Endometrium (tissue), 2 donors: ENCODE measurements around the gene MYH10.
"Not testable (repeated sequence)": the region's sequence is repeated elsewhere in the genome, so short reads cannot be mapped to it uniquely, and the experiment has no call there.

Source experiments
- FAIRE-seq: peaks from 2 replicates; lab custom pipeline; 2012; peaks lifted over from hg19 to GRCh38; lab: Jason Lieb, UNC
- donor health status: control.
- donor health status: control.

The MYH10 gene

DNA sequence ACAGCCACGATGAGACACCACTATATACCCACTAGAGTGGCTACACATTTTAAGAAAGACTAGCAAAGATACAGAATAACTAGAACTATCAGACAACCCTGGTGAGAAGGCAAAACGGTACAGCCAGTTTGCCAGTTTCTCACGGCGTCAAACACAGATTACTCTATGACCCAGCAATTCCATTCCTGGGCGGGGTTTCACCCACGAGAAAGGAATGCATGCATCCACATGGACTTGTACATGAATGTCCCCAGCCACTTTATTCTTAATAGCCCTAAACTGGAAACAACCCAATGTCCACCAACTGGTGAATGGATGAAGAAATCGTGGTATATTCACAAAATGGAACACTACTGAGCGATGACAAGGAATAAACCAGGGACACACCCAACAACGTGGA lies 74.5 kb downstream of the MYH10 start:
- no peak for FAIRE-seq

DNA sequence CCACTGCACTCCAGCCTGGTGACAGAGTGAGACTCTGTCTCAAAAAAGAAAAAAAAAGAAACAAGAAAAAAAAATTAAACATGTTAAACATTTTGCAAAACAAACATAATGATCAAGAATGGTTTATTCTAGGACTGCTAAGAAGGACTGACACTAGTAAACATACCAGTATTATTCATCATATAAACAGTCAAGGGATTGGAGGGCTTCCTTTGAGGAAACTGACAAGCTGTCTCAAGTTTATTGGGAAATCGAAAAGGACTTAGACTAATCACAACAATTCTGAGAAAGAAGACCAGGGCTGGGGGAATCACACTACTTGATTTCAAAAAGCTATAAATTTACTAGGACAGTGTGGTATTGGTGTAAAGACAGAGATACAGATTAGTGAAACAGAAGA lies 75.5 kb downstream of the MYH10 start:
- FAIRE-seq: no peak

DNA sequence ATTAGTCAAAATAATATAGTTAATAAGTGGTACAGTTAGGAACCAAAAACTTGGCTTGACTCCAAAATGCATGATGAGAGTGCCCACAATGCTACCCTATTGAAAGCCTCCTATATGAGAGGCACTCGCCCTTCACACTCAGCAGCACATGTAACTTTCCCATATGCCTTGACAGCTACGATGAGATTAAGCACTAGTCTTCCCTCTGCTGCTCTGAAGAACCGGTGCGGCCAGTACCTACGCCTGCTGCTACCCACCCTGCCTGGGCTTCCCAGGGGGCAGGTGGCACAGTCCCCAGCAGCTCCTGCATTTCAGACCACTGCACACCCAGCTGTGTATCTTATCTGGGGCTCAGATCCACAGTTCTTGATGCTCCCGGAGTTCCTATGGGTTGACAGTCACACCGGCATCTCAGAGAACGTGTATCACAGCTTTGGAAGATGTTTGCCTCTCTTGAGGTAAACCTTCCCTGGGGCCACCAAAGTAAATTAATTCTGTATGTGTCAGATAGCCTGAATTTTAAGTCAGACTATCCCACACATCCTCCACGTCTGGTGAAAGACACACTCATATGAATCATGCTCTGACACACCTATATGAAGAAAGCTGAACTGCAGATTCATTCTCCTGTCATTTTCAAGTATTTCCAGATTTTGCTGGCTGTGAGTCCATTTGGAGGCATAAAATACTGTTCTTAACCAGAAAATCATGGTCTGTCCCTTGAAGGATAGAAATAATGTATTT lies 77.8 kb downstream of the MYH10 start:
- FAIRE-seq: no peak

DNA sequence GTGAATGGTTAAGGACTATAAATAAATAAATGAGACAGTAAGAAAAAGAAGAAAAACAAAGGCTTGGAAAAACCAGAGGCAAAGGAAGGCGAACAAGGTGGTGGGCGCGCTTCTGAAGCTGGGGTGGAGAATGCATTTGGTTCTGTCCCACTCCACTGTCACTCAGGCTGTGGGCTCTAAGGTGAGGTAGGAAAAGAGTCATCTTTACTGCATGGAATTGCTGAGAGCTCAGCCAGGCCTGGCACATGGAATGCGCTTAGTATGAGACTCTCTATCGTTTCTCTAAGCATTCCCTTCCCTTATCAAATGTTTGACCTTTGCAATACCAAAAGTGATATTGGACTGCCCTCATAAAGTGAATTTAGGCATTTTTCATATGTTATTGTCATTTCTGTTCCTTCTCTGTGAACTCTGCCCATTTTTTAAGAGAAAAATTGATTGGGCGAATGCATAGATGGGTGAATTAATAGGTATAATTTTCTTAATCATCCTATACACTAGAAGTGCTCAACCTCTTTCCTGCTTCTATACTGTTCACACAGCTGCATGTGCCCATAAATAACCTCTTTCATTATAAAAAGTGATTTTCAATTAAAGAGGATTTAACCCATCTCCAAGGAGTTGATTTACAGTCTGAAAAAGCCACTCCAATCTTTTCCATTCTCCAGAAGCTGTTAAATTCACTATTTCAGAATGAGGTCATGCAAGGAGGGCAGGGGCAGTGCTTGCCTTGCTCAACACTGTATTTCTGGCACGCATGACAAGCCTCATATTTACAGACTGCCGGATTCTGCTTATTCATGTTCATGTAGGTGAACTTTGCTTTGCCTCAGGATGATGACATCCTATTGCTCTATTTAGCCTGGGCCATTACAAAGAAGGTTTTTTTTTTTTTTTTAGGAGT lies 87.7 kb downstream of the MYH10 start:
- FAIRE-seq: no peak

DNA sequence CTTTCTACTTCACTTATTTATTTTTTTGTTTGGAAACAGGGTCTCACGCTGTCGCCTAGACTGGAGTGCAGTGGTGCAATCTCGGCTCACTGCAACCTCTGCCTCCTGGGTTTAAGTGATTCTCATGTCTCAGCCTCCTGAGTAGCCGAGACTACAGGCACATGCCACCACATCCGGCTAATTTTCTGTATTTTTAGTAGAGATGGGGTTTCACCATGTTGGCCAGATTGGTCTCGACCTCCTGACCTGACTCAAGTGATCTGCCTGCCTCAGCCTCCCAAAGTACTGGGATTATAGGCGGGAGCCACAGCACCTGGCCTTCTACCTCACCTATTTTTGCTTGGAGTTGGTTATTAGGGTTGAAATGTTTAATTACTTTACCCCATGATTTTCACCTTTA lies 90.5 kb downstream of the MYH10 start:
- not testable (repeated sequence) for FAIRE-seq

DNA sequence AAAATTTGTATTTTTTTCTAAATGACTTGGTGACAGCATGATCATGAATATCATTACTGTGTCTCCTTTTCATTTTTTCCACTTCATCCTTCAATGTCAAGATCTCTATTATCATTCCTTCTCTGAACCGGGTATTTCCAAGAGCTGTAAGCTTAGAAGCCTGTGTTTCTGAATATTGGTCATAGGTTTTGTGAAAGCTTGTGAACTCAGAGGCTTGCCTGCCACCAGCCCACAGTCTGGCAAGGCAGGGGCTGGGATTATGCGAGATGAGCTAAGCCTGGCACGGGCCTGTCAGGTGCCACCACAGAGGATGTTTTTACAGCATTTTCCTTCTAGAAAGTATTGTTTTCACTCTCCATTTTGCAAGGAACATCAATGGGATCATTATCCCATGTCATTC lies 92.8 kb downstream of the MYH10 start:
- no peak for FAIRE-seq

DNA sequence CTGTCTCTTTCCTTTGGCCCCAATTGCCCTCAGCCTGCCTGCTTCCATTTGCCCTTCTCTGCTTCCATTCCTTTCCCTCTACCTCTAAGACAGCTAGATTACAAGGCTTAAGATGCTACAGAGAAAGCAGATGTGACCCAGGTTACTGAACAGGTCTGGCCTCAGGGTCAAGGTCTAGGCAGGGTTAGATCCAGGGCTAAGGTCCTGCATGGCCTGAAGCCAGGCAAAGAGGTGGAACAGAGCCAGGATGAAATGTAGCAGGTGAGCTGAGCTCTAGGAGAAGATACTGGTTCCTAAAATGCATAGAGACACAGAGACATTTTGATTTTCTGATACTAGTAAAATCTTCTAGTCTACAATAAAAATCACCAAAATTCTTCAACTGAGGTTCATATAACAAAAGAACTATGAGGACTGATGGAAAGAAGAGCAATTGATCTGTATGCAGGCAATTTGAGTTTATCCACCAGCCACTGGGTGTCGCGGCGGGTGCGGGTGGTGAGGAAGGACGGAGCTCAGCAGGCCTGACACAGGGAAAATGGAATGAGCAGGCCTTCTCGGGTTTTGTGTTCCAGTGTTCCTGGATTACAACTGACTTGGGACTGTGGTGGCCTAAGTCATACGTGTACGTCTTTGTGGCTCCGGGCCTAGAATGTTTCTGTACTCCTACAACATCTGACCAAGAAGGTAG lies 95.9 kb downstream of the MYH10 start:
- no peak for FAIRE-seq

DNA sequence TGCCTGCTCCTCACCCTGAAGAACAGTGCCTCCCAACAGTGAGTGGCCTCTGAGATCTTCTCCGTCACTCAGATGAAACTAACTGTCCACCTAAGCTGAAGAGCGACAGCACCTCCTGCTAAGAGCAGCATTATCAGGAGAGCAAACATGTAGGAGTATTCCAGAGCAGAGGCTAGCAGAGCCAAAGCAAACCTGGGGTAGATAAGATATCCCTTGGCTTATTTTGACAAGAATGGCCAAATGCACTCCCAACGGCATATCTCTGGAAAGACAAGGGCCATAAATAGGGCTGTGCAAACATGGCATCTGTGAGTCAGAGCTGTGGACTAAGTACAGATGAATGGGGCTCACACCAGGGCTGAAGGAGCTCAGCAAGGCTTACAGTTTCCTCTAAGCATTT lies 98.5 kb downstream of the MYH10 start:
- no peak for FAIRE-seq

DNA sequence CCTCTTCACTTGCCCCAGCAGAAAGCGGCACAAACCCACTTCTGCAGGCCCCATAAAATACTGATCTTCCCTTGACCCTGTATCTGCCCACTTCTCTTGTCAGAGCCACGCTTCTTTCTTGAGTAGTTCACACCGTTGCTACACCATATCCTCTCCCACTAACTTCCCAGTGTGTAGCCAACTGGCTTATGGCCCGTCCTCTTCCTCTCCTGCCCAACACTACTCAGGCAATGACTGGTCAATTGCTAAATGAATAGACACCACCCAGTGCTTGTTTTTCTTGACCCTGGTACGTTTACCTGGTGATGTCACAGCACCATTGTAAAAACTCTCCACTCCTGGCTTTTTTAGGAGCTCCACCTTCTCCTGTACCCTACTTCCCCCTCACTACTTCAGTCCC lies 107.9 kb downstream of the MYH10 start:
- no peak for FAIRE-seq

DNA sequence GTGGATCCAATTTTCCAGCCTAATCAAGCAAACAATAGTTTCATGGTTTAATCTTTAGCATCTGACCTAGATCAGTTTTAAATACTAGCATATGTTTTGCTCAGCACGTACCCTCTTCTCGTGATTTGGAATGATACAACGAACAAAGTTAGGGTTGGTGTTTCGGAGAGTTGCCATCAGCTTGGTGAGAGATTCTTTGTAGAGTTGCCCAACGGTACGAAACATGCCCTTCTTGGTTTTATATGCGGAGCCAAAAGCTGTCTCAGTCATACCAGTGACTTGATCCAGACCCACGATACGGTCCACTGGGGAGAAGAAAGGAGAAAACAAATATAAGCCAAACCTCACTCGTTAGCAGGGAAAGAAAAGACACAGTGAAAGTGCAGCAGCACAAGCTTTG lies 109.5 kb downstream of the MYH10 start:
- no peak for FAIRE-seq

DNA sequence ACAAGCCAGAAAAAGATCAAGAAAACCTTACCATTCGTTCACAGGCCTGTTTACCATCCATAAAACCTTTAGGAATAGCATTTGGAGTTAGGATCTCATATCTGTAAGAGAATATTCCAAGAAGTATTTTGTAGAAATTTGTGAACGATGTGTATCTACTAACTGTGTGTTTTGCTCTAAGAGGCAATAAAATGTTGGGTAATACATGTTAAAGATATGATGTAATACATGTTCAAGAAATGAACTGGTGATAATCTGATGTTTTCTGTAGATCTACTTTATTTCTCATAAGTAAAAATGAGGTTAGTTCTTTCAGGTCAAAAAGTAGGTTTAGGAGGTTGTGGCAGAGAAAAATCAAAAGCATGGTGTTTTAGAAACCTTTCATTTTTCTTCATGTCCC lies 111.7 kb downstream of the MYH10 start:
- FAIRE-seq: no peak

DNA sequence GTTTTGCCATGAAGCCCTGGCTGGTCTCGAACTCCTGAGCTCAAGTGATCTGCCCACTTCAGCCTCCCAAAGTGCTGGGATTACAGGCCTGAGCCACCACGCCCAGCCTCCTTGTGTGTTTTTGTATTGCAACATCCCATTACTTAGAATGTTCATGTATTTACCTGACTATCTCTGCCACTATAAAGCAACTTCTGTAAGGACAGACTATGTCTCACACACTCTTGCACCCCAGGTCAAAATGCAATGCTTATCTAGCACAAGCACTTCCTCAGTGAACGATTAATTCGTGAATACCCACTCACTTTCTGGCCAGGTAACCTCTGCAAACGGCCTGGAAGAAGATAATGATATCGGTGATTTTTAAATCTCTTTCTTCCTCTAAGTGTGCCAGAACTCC lies 112.2 kb downstream of the MYH10 start:
- no peak for FAIRE-seq

DNA sequence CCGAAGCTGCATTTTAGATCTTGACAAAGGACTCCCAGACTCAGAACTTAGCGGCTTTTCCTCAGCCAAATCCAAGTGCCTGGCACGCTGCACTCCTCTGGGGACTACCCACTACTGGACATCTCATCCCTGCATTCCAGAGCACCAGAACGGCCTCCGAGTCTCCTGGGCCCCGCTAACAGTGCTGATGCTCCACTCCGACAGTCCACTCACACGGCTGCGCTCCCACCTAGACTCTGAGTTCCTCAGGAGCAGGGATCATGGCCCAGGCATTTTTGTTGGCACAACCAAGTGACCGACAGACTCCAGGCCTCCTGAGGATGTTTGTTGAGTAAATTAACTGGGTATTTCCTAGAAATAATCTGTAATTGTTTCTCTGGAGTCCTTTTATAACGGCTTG lies 115.7 kb downstream of the MYH10 start:
- no peak for FAIRE-seq

DNA sequence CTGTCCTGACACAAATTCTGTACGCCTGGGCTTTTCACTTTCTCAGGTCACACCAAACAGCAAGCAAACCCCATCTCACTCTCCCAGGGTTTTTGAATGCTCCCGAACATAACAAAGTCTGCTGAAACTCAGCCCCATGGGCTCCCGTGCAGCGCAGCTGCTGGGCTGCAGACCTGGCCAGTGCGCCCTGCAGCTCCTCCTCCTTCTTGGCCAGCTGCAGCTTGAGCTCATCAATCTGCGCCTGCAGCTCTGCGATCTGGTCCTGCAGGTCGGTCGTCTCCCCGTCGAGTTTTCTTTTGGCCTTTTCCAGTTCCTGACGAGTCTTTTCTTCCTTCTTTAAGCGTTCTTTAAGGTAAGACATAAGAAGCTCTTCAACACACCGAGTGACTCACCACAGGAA lies 124.4 kb downstream of the MYH10 start:
- FAIRE-seq: no peak

DNA sequence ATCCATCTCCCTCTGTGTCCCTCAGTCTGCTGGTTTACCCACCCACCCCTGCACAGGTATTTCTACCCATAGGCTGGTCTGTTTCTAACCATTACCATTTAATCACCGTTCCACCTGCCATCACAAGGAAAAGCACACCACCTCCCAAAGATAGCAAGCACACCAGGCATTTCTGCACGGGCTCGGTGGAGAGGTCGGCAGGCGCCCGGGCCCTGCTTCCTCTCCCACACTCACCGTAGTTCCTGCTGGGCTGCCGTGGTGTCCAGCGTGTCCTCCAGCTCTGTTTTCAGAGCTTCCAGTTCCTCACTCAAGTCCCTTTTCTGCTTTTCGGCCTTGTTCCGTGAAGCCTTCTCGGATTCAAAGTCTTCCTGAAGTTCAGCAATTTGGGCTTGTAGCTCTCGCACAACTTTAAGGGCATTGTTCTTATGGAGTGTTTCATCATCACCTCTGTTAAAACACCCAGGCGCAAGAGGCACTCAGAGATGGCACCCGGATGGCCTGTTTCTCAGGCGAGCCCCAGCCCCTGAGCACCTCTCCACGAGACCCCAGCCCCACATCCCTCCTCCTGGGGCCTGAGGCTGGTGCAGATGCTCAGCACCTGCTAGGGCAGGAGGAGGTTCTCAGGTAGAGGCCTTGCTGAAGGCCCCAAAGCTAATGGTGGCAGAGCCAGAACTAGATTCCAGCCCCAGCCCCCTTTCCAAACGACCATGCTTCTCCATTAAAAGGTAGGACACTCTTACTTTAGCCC lies 125.9 kb downstream of the MYH10 start:
- no peak for FAIRE-seq

DNA sequence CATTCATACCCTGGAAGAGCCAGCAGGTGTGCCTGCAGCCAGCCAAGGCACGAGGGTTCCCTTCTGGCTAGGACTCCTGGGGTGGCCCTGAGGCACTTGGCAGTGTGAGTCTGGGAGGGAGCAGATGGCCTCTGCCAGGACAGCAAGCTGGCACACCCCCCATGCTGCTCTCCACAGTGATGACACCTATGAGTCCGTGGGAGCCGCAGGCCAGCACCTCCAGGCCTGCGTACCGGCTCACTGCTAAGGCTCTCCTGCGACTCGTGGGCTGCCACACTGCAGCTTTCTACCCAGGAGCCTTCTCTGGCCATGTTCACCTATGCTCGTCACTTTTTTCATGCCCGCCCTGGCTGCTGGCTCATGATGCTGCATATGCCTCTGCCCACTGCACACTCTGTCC lies 126.7 kb downstream of the MYH10 start:
- FAIRE-seq: no peak

DNA sequence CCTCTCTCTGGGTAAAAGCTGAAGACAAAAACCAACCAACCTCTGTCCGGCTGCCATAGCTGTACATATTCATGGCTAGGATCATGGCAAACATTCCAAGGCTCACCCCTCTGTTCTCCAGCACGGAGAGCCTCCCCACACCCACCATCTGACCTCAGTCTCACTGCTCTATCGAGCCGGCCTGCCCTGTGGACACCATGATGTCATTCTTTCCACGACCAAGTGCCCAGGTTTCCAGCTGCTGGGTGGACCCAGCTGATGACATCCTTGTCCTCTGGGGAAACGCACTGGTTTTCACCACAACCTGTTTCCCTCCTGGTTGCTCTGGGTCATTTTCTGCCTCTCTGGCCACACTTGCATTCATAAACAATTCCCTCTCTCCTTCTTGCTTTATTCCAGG lies 127.2 kb downstream of the MYH10 start:
- FAIRE-seq: no peak

DNA sequence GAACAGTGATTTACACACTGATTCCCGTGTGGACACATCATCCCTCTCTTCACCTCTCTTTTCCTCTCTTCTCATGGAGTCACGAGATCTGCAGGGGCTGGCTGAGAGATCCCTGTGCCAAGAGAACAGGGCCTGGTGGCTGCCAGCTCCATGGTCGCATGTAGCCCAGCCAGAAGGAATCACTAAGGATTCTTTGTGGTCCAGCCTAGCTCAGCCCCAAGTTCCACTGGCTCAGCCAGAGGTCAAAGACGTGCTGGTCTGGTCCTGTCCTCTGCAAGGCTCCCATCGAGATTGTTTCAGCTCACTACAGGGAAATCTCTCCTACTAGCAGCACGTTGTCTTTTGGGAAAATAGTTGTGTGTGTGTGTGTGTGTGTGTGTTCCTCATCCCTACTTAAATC lies 128.4 kb downstream of the MYH10 start:
- no peak for FAIRE-seq

DNA sequence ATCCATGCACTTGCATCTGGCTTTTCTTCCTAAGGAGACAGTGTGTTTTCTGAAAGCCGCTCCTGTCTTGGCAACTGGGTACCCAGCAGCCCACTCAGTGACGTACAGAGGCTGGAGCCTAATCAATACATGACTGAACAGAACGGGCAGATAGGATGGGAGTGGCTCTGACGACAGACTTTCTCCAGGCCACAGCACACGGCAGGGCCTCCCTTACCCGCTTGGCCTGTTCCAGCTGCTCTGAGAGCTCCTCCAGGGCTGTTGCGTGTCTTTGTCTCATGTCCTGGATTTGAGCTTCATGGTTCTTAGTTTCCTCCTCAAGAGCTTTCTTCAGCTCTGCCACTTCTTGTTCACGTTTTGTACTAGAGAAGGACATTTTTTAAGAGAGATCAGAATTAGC lies 129.9 kb downstream of the MYH10 start:
- FAIRE-seq: no peak

DNA sequence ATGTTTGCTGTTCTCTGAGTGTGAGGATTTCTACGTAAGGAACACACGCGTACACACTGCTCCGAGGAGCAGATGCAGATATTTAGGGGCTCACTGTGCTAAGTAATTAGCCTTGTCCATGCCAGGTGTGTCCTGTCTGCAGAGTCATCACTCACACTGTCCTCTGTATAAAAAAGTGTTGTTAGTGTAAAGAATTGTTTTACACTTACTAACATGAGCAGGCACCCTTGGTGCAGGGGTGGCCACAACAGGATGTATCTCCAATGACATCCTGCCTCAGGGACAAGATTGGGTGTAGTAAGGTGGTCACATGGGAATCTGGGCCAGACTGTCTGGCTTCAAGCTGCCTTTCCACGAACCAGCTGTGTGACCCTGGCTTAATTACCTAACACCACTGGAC lies 130.9 kb downstream of the MYH10 start:
- FAIRE-seq: no peak

DNA sequence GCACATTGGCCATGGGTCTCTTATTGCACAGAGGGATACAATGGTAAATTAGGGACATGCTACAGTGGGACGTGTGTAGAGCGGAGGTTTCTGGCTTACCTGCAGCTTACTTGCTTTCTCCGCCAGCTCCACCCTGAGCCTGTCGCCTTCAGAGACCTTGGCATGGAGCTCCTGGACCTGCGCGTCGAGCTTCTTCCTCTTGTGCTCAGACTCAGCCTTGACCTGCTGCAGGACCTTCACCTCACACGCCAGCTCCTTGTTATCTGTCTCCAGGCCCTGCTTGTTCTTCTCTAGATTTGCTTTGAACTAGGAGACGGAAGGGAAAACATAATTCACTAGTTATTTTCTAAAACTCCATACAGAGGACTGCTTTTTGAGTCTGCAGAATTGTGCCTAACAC lies 131.4 kb downstream of the MYH10 start:
- FAIRE-seq: no peak

DNA sequence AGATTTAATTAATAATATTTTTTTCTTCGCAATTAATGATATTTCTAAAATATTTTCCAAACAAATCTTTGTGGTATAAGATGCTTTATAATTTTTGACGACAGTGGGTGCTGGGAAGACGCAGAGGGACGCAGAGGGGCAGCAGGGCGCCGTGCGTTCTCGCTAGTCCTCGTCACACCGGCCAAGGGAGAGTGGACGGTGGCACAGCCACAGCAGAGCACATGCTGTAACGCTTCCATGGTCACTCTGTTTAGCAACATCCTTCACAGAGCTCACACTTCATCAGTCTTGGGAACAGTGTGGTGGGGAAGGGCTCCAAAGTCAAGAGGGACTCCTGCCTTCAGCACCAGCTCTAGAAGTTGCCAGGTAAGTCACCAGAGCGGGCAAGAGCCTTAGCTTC lies 134.4 kb downstream of the MYH10 start:
- no peak for FAIRE-seq
